ENCODE measurements around the gene IQCE. TPM values are rescaled to one million over a fixed set of nuclear protein-coding genes. Genes with fewer than 3 reads are reported as not detected.
"Not testable (repeated sequence)": the region's sequence is repeated elsewhere in the genome, so short reads cannot be mapped to it uniquely, and the experiment has no call there.

Gene IQCE
- total RNA-seq, 1 experiment from 2014 or later, result 94.8 TPM

GRCh38 chr7:2530071-2530987, 28.4 kb upstream of the IQCE start:
- DNase-seq, result peak; percentile 58

GRCh38 chr7:2530994-2531795, 27.6 kb upstream of the IQCE start:
- DNase-seq; CTCF ChIA-PET; H3K9me3 Mint-ChIP-seq (ENCODE audit: low read depth, unreplicated experiment); H3K27me3 Mint-ChIP-seq (ENCODE audit: unreplicated experiment); intact Hi-C loops (cut with micrococcal nuclease; ENCODE audit: unreplicated experiment): not testable (repeated sequence)
- Mint-ChIP-seq H3K27ac (ENCODE audit: unreplicated experiment) (peak overlapping the region; percentile 88), H3K4me3 (ENCODE audit: low read depth, unreplicated experiment) (peak overlapping the region; percentile 53), H3K36me3 (ENCODE audit: insufficient read depth, unreplicated experiment) (peaks cover 66% of the 10 kb centered on the region), H3K4me1 (ENCODE audit: low read depth, unreplicated experiment) (peaks cover 50% of the 10 kb centered on the region)
- BruUV-seq (replicated peaks), result TSS peak; percentile 2

More at GRCh38 chr7:2530071-2530987, 28.4 kb upstream of the IQCE start:
- CTCF ChIA-PET, result interaction anchor here (0.6 to 1.4 kb wide), 5 partner anchors 42 to 1655 kb away, joined by 3 to 6 read pairs (median 3); no protein-coding TSS in a partner anchor
- H3K27ac Mint-ChIP-seq (ENCODE audit: unreplicated experiment), result peak overlapping the region; percentile 88
- peak overlapping the region; percentile 53 for H3K4me3 Mint-ChIP-seq (ENCODE audit: low read depth, unreplicated experiment)
- H3K9me3 Mint-ChIP-seq (ENCODE audit: low read depth, unreplicated experiment), result no peaks in the 10 kb centered on the region
- TF ChIP-seq CTCF (IDR thresholded peaks at IDR 0.05; ENCODE audit: unreplicated experiment), result no peak
- peaks cover 72% of the 10 kb centered on the region for H3K36me3 Mint-ChIP-seq (ENCODE audit: insufficient read depth, unreplicated experiment)
- BruUV-seq (replicated peaks), result no TSS peak
- H3K27me3 Mint-ChIP-seq (ENCODE audit: unreplicated experiment), result no peaks in the 10 kb centered on the region
- H3K4me1 Mint-ChIP-seq (ENCODE audit: low read depth, unreplicated experiment), result peaks cover 50% of the 10 kb centered on the region
- intact Hi-C loops (cut with micrococcal nuclease; ENCODE audit: unreplicated experiment), result no loop called here

GRCh38 chr7:2531796-2532110, 27.0 kb upstream of the IQCE start:
- BruUV-seq (replicated peaks); H3K27me3 Mint-ChIP-seq (ENCODE audit: unreplicated experiment); H3K9me3 Mint-ChIP-seq (ENCODE audit: low read depth, unreplicated experiment); CTCF ChIA-PET; intact Hi-C loops (cut with micrococcal nuclease; ENCODE audit: unreplicated experiment); DNase-seq: not testable (repeated sequence)
- H3K27ac Mint-ChIP-seq (ENCODE audit: unreplicated experiment), result peak overlapping the region; percentile 88
- peaks cover 46% of the 10 kb centered on the region for H3K4me1 Mint-ChIP-seq (ENCODE audit: low read depth, unreplicated experiment)
- H3K4me3 Mint-ChIP-seq (ENCODE audit: low read depth, unreplicated experiment), result peak overlapping the region; percentile 53
- H3K36me3 Mint-ChIP-seq (ENCODE audit: insufficient read depth, unreplicated experiment), result peaks cover 60% of the 10 kb centered on the region

- H3K9me3 Mint-ChIP-seq (ENCODE audit: low read depth, unreplicated experiment); intact Hi-C loops (cut with micrococcal nuclease; ENCODE audit: unreplicated experiment); H3K27me3 Mint-ChIP-seq (ENCODE audit: unreplicated experiment); CTCF ChIA-PET; DNase-seq: not testable (repeated sequence)
- H3K27ac Mint-ChIP-seq (ENCODE audit: unreplicated experiment), result peak overlapping the region; percentile 88
- H3K4me3 Mint-ChIP-seq (ENCODE audit: low read depth, unreplicated experiment), result peak overlapping the region; percentile 53
- peaks cover 57% of the 10 kb centered on the region for H3K36me3 Mint-ChIP-seq (ENCODE audit: insufficient read depth, unreplicated experiment)
- BruUV-seq (replicated peaks), result TSS peak; percentile 10
- H3K4me1 Mint-ChIP-seq (ENCODE audit: low read depth, unreplicated experiment), result peaks cover 41% of the 10 kb centered on the region
Measured at GRCh38 chr7:2532199-2532772, 26.5 kb upstream of the IQCE start.

GRCh38 chr7:2532816-2533215, 26.0 kb upstream of the IQCE start:
- intact Hi-C loops (cut with micrococcal nuclease; ENCODE audit: unreplicated experiment); BruUV-seq (replicated peaks); DNase-seq; H3K27ac Mint-ChIP-seq (ENCODE audit: unreplicated experiment); H3K9me3 Mint-ChIP-seq (ENCODE audit: low read depth, unreplicated experiment); H3K27me3 Mint-ChIP-seq (ENCODE audit: unreplicated experiment); CTCF ChIA-PET; H3K4me3 Mint-ChIP-seq (ENCODE audit: low read depth, unreplicated experiment): not testable (repeated sequence)
- Mint-ChIP-seq H3K4me1 (ENCODE audit: low read depth, unreplicated experiment) (peaks cover 36% of the 10 kb centered on the region), H3K36me3 (ENCODE audit: insufficient read depth, unreplicated experiment) (peaks cover 57% of the 10 kb centered on the region)

- intact Hi-C loops (cut with micrococcal nuclease; ENCODE audit: unreplicated experiment); CTCF ChIA-PET: not testable (repeated sequence)
- BruUV-seq (replicated peaks), result TSS peak; percentile 24
Measured at GRCh38 chr7:2533566-2533965, 25.2 kb upstream of the IQCE start.

GRCh38 chr7:2534214-2534613, 24.6 kb upstream of the IQCE start:
- CTCF ChIA-PET; H3K27ac Mint-ChIP-seq (ENCODE audit: unreplicated experiment); DNase-seq; intact Hi-C loops (cut with micrococcal nuclease; ENCODE audit: unreplicated experiment); H3K4me3 Mint-ChIP-seq (ENCODE audit: low read depth, unreplicated experiment); H3K27me3 Mint-ChIP-seq (ENCODE audit: unreplicated experiment); H3K9me3 Mint-ChIP-seq (ENCODE audit: low read depth, unreplicated experiment); BruUV-seq (replicated peaks): not testable (repeated sequence)
- peaks cover 23% of the 10 kb centered on the region for H3K4me1 Mint-ChIP-seq (ENCODE audit: low read depth, unreplicated experiment)
- peaks cover 56% of the 10 kb centered on the region for H3K36me3 Mint-ChIP-seq (ENCODE audit: insufficient read depth, unreplicated experiment)

More at GRCh38 chr7:2533566-2533965, 25.2 kb upstream of the IQCE start:
- H3K27me3 Mint-ChIP-seq (ENCODE audit: unreplicated experiment); DNase-seq; H3K4me3 Mint-ChIP-seq (ENCODE audit: low read depth, unreplicated experiment); H3K9me3 Mint-ChIP-seq (ENCODE audit: low read depth, unreplicated experiment); H3K27ac Mint-ChIP-seq (ENCODE audit: unreplicated experiment): not testable (repeated sequence)
- H3K4me1 Mint-ChIP-seq (ENCODE audit: low read depth, unreplicated experiment), result peaks cover 28% of the 10 kb centered on the region
- H3K36me3 Mint-ChIP-seq (ENCODE audit: insufficient read depth, unreplicated experiment), result peaks cover 56% of the 10 kb centered on the region

- H3K4me3 Mint-ChIP-seq (ENCODE audit: low read depth, unreplicated experiment); CTCF ChIA-PET; intact Hi-C loops (cut with micrococcal nuclease; ENCODE audit: unreplicated experiment); H3K4me1 Mint-ChIP-seq (ENCODE audit: low read depth, unreplicated experiment); H3K9me3 Mint-ChIP-seq (ENCODE audit: low read depth, unreplicated experiment); DNase-seq; H3K27ac Mint-ChIP-seq (ENCODE audit: unreplicated experiment); BruUV-seq (replicated peaks); H3K27me3 Mint-ChIP-seq (ENCODE audit: unreplicated experiment): not testable (repeated sequence)
- peaks cover 55% of the 10 kb centered on the region for H3K36me3 Mint-ChIP-seq (ENCODE audit: insufficient read depth, unreplicated experiment)
Measured at GRCh38 chr7:2535872-2536627, 22.7 kb upstream of the IQCE start.

All from Calu3 (cell line).